ENCODE results near the gene TARS3.

DNA sequence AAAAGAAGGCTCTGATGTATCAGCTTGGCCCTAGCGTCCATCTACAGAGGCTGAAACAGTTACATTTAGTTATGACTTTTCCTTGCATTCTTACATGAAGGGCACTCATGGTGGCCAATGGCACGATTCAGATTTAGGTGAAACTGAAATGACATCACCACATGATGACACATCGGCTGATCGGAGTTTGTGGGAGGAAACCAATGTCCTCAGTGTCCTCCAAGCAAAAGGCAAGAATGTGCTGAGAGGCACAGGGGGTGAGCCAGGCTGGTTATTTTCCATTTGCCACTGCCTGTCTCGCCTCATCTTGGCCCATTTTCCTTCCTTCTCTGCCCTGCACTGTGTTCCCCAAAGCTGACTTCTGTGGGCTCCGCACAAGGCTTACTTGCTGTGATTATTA is 34.4 kb downstream of the TARS3 start:
- no peak for TF ChIP-seq ZC3H10 (CRISPR knock-in tag; IDR thresholded peaks at IDR 0.05)
- TF ChIP-seq, protein P1, sequence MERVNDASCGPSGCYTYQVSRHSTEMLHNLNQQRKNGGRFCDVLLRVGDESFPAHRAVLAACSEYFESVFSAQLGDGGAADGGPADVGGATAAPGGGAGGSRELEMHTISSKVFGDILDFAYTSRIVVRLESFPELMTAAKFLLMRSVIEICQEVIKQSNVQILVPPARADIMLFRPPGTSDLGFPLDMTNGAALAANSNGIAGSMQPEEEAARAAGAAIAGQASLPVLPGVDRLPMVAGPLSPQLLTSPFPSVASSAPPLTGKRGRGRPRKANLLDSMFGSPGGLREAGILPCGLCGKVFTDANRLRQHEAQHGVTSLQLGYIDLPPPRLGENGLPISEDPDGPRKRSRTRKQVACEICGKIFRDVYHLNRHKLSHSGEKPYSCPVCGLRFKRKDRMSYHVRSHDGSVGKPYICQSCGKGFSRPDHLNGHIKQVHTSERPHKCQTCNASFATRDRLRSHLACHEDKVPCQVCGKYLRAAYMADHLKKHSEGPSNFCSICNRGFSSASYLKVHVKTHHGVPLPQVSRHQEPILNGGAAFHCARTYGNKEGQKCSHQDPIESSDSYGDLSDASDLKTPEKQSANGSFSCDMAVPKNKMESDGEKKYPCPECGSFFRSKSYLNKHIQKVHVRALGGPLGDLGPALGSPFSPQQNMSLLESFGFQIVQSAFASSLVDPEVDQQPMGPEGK (CRISPR knock-in tag; IDR thresholded peaks at IDR 0.05; ENCODE audit: borderline replicate concordance): no peak
- TF ChIP-seq RARB (CRISPR knock-in tag; IDR thresholded peaks at IDR 0.05): no peak
- TF ChIP-seq, protein P2, sequence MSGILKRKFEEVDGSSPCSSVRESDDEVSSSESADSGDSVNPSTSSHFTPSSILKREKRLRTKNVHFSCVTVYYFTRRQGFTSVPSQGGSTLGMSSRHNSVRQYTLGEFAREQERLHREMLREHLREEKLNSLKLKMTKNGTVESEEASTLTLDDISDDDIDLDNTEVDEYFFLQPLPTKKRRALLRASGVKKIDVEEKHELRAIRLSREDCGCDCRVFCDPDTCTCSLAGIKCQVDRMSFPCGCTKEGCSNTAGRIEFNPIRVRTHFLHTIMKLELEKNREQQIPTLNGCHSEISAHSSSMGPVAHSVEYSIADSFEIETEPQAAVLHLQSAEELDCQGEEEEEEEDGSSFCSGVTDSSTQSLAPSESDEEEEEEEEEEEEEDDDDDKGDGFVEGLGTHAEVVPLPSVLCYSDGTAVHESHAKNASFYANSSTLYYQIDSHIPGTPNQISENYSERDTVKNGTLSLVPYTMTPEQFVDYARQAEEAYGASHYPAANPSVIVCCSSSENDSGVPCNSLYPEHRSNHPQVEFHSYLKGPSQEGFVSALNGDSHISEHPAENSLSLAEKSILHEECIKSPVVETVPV (CRISPR knock-in tag; IDR thresholded peaks at IDR 0.05): no peak
- no peak for TF ChIP-seq TCF4 (CRISPR knock-in tag; IDR thresholded peaks at IDR 0.05; ENCODE audit: borderline replicate concordance)
